KMS-11 (cell line): ENCODE data around the gene PAFAH1B2.

ENCODE experiments used
- H2AFZ ChIP-seq: fragments of 200-600 bp; sonication (generic); 2 replicates; pipeline ENCODE4 v1.6.1; 2016; ENCODE audit warnings: antibody characterized with exemption, mixed run types, low read depth
- H3K27ac ChIP-seq: fragments of 200-600 bp; sonication (generic); 2 replicates; pipeline ENCODE4 v1.6.1; 2016; ENCODE audit warnings: mild to moderate bottlenecking, mixed run types
- H3K27me3 ChIP-seq: fragments of 200-600 bp; sonication (generic); 2 replicates; pipeline ENCODE4 v1.6.1; 2017; ENCODE audit warnings: mild to moderate bottlenecking, low read depth, mixed run types, moderate library complexity; ENCODE audit not compliant: insufficient read depth
- H3K36me3 ChIP-seq: fragments of 200-600 bp; sonication (generic); 2 replicates; pipeline ENCODE4 v1.6.1; 2017; ENCODE audit warnings: mild to moderate bottlenecking, mixed run types; ENCODE audit not compliant: insufficient read depth
- H3K4me1 ChIP-seq: fragments of 200-600 bp; sonication (generic); 2 replicates; pipeline ENCODE4 v1.6.1; 2016; ENCODE audit warnings: mild to moderate bottlenecking, low read depth, mixed run types; ENCODE audit not compliant: poor library complexity, severe bottlenecking
- H3K4me2 ChIP-seq: fragments of 200-600 bp; sonication (generic); 2 replicates; pipeline ENCODE4 v1.7.0; 2016; ENCODE audit warnings: mild to moderate bottlenecking, mixed run types
- H3K4me3 ChIP-seq: fragments of 200-600 bp; sonication (generic); IDR thresholded peaks from 2 replicates; pipeline ENCODE4 v1.6.1; 2017; ENCODE audit warnings: low read depth, low read length, mixed read lengths; ENCODE audit not compliant: insufficient read depth
- H3K79me2 ChIP-seq: fragments of 200-600 bp; sonication (generic); 2 replicates; pipeline ENCODE4 v1.6.1; 2016; ENCODE audit warnings: low read depth, mixed run types; ENCODE audit not compliant: insufficient read depth
- H3K9ac ChIP-seq: fragments of 200-600 bp; sonication (generic); 2 replicates; pipeline ENCODE4 v1.6.1; 2016; ENCODE audit warnings: mild to moderate bottlenecking, mixed run types
- H4K20me1 ChIP-seq: fragments of 200-600 bp; sonication (generic); 2 replicates; pipeline ENCODE4 v1.6.1; 2016; ENCODE audit warnings: mild to moderate bottlenecking, mixed run types; ENCODE audit not compliant: insufficient read depth
- CTCF ChIP-seq: fragments of 200-600 bp; sonication (generic); conservative IDR thresholded peaks from 2 replicates; pipeline ENCODE4 v1.6.1; 2017; ENCODE audit warnings: low read depth, mild to moderate bottlenecking, antibody characterized with exemption, low read length, moderate library complexity, mixed read lengths

The PAFAH1B2 gene

GRCh38 chr11:117176186-117176585 is 32.1 kb downstream of the PAFAH1B2 start:
- TF ChIP-seq CTCF, result no peak
- peaks cover 19% of the 10 kb centered on the region for H3K4me1 ChIP-seq
- no peaks in the 10 kb centered on the region for H3K79me2 ChIP-seq
- H3K36me3 ChIP-seq, result no peaks in the 10 kb centered on the region
- H3K27me3 ChIP-seq, result no peaks in the 10 kb centered on the region
- H3K4me3 ChIP-seq, result no peak overlapping the region
- H2AFZ ChIP-seq, result no peak overlapping the region
- H3K4me2 ChIP-seq, result no peak overlapping the region
- no peaks in the 10 kb centered on the region for H4K20me1 ChIP-seq
- H3K27ac ChIP-seq, result no peak overlapping the region
- no peak overlapping the region for H3K9ac ChIP-seq

- Histone ChIP-seq H3K4me3 (no peak overlapping the region), H3K27ac (no peak overlapping the region), H3K36me3 (no peaks in the 10 kb centered on the region)
Observed at GRCh38 chr11:117177534-117178209, 33.6 kb downstream of the PAFAH1B2 start.

GRCh38 chr11:117178210-117179034 is 34.3 kb downstream of the PAFAH1B2 start, which contains the start of gene SIDT2:
SIDT2 (plus strand) TSS chr11:117178743; CDS start chr11:117179264, 521 bp downstream.
- Histone ChIP-seq H3K9ac (peak within 1 kb of the TSS; percentile 48; the same call in 1 of the 2 replicates), H4K20me1 (no peaks in the 10 kb centered on the region), H3K4me1 (peaks cover 19% of the 10 kb centered on the region), H3K27me3 (no peaks in the 10 kb centered on the region), H3K27ac (no peak within 1 kb of the TSS), H2AFZ (peak within 1 kb of the TSS; percentile 61), H3K36me3 (no peaks in the 10 kb centered on the region), H3K79me2 (no peaks in the 10 kb centered on the region), H3K4me2 (peak within 1 kb of the TSS; percentile 91), H3K4me3 (no peak within 1 kb of the TSS)
- TF ChIP-seq CTCF, result no peak

More at GRCh38 chr11:117177534-117178209, 33.6 kb downstream of the PAFAH1B2 start:
- Histone ChIP-seq H3K4me1 (peaks cover 19% of the 10 kb centered on the region), H2AFZ (no peak overlapping the region; the same call in 1 of the 2 replicates), H4K20me1 (no peaks in the 10 kb centered on the region), H3K27me3 (no peaks in the 10 kb centered on the region), H3K4me2 (peak overlapping the region; percentile 51; the same call in 1 of the 2 replicates), H3K79me2 (no peaks in the 10 kb centered on the region), H3K9ac (no peak overlapping the region)
- no peak for TF ChIP-seq CTCF

- Histone ChIP-seq H4K20me1 (no peaks in the 10 kb centered on the region), H3K4me3 (no peak overlapping the region), H3K36me3 (no peaks in the 10 kb centered on the region), H3K27ac (no peak overlapping the region), H3K27me3 (no peaks in the 10 kb centered on the region), H2AFZ (peak overlapping the region; percentile 59; the same call in 1 of the 2 replicates), H3K4me1 (peaks cover 19% of the 10 kb centered on the region), H3K9ac (peak overlapping the region; percentile 48; the same call in 1 of the 2 replicates), H3K4me2 (peak overlapping the region; percentile 91), H3K79me2 (no peaks in the 10 kb centered on the region)
- no peak for TF ChIP-seq CTCF
Observed at GRCh38 chr11:117179048-117179999, 35.2 kb downstream of the PAFAH1B2 start.
